HepG2 (cell line): Measurements from ENCODE around the gene S100A6. TPM values are rescaled to one million over a fixed set of nuclear protein-coding genes. Genes with fewer than 3 reads are reported as not detected.

ENCODE experiments used
- IKZF4 ChIP-seq: sonication (generic); formaldehyde crosslinking; IDR thresholded peaks from 2 replicates; pipeline ENCODE4 v1.5.1; 2020; ENCODE audit warnings: borderline replicate concordance, mild to moderate bottlenecking, low read depth, missing genetic modification reagents; ENCODE audit errors: not compliant biosample characterization
- MEF2D ChIP-seq: sonication (generic); formaldehyde crosslinking; IDR thresholded peaks from 2 replicates; pipeline ENCODE4 v1.5.1; 2020; ENCODE audit warnings: mild to moderate bottlenecking, missing genetic modification reagents
- TBL1XR1 ChIP-seq: fragments of 150-350 bp; IDR thresholded peaks from 2 replicates; pipeline ENCODE4 v1.6.1; 2014; ENCODE audit warnings: borderline replicate concordance, low read length; ENCODE audit not compliant: partially characterized antibody
- ZFY ChIP-seq: sonication (generic); formaldehyde crosslinking; IDR thresholded peaks from 2 replicates; pipeline ENCODE4 v1.4.0; 2020; ENCODE audit warnings: missing genetic modification reagents
- ZMAT3 ChIP-seq: sonication (generic); formaldehyde crosslinking; conservative IDR thresholded peaks from 2 replicates; pipeline ENCODE4 v1.7.0; 2021; ENCODE audit warnings: missing genetic modification reagents
- ZNF34 ChIP-seq: sonication (generic); formaldehyde crosslinking; IDR thresholded peaks from 2 replicates; pipeline ENCODE4 v1.4.0; 2020; ENCODE audit warnings: mild to moderate bottlenecking, missing genetic modification reagents, borderline replicate concordance
- polyA plus RNA-seq, 8 experiments: library from polyadenylated mRNA; depleted of rRNA in 3 of 8; stranded (reverse) in 7 of 8; unstranded in 1 of 8; fragments of >200 nt; fragmentation: Illumina TruSeq in 4 of 8; extraction: Trizol in 4 of 8; gene quantifications; 2 replicates each; pipeline versions ENCODE4 v1.2.1 to v1.2.3, GENCODE V29; 2011 to 2016; ENCODE audit warnings: low read depth in 4 of 8, missing spikeins in 1 of 8, mixed read lengths in 1 of 8; ENCODE audit not compliant: insufficient read depth in 1 of 8
- total RNA-seq, 5 experiments: library from RNA; depleted of rRNA; stranded (reverse); fragments of >200 nt; fragmentation: Illumina TruSeq; extraction: Trizol; gene quantifications; 2 replicates each; pipeline ENCODE4 v1.2.3, GENCODE V29; 2016; ENCODE audit warnings: low read depth in 1 of 5
- TF ChIP-seq, protein P1 (sequence below): IDR thresholded peaks from 2 replicates; pipeline ENCODE4 v1.6.1; 2012; ENCODE audit warnings: low read length, improper control_type of control experiment
- TF ChIP-seq, protein P2 (sequence below): sonication (generic); formaldehyde crosslinking; IDR thresholded peaks from 2 replicates; pipeline ENCODE4 v1.5.1; 2020; ENCODE audit warnings: missing genetic modification reagents, mild to moderate bottlenecking, borderline replicate concordance
- TF ChIP-seq, protein P3 (sequence below): sonication (generic); formaldehyde crosslinking; IDR thresholded peaks from 2 replicates; pipeline ENCODE4 v1.5.1; 2020; ENCODE audit warnings: missing genetic modification reagents, mild to moderate bottlenecking, borderline replicate concordance
- TF ChIP-seq, protein P4 (sequence below): IDR thresholded peaks from 2 replicates; pipeline ENCODE4 v1.6.1; 2016; ENCODE audit warnings: mild to moderate bottlenecking, missing biosample characterization, missing genetic modification reagents
- TF ChIP-seq, protein P5 (sequence below): IDR thresholded peaks from 2 replicates; pipeline ENCODE4 v1.4.0; 2020; ENCODE audit warnings: mild to moderate bottlenecking, missing genetic modification reagents

S100A6 gene
- total and polyA plus RNA-seq, 2 of the 13 experiments (the other 11 are each of a cell fraction or from before 2014, with no cell fraction given) = 72.9 to 85.0 TPM

DNA sequence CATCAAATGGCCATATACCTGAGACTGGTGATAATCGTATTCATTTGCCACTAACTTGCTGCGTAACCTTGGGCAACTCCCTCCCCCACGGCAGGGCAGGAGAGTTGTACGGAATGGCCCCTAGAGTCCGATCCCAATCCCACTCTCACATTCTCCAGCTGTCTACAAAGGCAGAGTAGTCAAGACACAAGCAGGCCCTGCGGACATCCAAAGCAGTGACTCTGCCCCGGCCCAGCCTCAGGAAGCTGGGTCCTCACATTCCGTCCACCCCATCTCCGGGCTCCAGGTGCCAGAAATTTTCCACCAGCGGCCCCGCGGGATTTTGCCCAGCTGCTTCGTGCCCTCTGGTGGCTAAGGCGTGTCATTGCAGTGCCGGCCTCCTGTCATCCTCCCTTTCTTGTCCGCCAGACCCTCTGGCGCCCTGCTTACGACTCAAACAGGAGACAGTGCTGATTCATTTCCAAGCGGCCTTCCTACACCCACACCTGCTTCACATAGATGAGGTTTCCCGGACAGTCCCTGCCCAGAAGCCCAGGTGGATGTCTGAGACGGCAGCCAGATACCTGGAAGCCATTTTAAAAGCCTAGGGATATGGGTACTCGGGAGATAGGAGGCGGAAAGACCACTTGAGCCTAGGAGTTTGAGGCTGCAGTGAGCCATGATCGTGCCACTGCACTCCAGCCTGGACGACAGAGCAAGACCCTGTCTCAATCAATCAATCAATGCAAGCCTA, 32.7 kb upstream of the S100A6 start (continued):
- TF ChIP-seq, protein P1, sequence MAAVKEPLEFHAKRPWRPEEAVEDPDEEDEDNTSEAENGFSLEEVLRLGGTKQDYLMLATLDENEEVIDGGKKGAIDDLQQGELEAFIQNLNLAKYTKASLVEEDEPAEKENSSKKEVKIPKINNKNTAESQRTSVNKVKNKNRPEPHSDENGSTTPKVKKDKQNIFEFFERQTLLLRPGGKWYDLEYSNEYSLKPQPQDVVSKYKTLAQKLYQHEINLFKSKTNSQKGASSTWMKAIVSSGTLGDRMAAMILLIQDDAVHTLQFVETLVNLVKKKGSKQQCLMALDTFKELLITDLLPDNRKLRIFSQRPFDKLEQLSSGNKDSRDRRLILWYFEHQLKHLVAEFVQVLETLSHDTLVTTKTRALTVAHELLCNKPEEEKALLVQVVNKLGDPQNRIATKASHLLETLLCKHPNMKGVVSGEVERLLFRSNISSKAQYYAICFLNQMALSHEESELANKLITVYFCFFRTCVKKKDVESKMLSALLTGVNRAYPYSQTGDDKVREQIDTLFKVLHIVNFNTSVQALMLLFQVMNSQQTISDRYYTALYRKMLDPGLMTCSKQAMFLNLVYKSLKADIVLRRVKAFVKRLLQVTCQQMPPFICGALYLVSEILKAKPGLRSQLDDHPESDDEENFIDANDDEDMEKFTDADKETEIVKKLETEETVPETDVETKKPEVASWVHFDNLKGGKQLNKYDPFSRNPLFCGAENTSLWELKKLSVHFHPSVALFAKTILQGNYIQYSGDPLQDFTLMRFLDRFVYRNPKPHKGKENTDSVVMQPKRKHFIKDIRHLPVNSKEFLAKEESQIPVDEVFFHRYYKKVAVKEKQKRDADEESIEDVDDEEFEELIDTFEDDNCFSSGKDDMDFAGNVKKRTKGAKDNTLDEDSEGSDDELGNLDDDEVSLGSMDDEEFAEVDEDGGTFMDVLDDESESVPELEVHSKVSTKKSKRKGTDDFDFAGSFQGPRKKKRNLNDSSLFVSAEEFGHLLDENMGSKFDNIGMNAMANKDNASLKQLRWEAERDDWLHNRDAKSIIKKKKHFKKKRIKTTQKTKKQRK = no peak
- no peak for TF ChIP-seq IKZF4
- TF ChIP-seq ZFY = peak; percentile 48
- TF ChIP-seq, protein P2, sequence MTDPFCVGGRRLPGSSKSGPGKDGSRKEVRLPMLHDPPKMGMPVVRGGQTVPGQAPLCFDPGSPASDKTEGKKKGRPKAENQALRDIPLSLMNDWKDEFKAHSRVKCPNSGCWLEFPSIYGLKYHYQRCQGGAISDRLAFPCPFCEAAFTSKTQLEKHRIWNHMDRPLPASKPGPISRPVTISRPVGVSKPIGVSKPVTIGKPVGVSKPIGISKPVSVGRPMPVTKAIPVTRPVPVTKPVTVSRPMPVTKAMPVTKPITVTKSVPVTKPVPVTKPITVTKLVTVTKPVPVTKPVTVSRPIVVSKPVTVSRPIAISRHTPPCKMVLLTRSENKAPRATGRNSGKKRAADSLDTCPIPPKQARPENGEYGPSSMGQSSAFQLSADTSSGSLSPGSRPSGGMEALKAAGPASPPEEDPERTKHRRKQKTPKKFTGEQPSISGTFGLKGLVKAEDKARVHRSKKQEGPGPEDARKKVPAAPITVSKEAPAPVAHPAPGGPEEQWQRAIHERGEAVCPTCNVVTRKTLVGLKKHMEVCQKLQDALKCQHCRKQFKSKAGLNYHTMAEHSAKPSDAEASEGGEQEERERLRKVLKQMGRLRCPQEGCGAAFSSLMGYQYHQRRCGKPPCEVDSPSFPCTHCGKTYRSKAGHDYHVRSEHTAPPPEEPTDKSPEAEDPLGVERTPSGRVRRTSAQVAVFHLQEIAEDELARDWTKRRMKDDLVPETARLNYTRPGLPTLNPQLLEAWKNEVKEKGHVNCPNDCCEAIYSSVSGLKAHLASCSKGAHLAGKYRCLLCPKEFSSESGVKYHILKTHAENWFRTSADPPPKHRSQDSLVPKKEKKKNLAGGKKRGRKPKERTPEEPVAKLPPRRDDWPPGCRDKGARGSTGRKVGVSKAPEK (CRISPR knock-in tag) = no peak
- no peak for TF ChIP-seq ZNF34 (CRISPR knock-in tag)
- no peak for TF ChIP-seq ZMAT3 (CRISPR knock-in tag)
- TF ChIP-seq, protein P3, sequence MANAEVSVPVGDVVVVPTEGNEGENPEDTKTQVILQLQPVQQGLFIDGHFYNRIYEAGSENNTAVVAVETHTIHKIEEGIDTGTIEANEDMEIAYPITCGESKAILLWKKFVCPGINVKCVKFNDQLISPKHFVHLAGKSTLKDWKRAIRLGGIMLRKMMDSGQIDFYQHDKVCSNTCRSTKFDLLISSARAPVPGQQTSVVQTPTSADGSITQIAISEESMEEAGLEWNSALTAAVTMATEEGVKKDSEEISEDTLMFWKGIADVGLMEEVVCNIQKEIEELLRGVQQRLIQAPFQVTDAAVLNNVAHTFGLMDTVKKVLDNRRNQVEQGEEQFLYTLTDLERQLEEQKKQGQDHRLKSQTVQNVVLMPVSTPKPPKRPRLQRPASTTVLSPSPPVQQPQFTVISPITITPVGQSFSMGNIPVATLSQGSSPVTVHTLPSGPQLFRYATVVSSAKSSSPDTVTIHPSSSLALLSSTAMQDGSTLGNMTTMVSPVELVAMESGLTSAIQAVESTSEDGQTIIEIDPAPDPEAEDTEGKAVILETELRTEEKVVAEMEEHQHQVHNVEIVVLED (CRISPR knock-in tag) = peak; percentile 37; the same call in 1 of the 2 replicates
- TF ChIP-seq MEF2D (CRISPR knock-in tag) = no peak
- TF ChIP-seq, protein P4, sequence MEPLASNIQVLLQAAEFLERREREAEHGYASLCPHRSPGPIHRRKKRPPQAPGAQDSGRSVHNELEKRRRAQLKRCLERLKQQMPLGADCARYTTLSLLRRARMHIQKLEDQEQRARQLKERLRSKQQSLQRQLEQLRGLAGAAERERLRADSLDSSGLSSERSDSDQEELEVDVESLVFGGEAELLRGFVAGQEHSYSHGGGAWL (CRISPR knock-in tag) = peak; percentile 31; the same call in 1 of the 2 replicates
- TF ChIP-seq, protein P5, sequence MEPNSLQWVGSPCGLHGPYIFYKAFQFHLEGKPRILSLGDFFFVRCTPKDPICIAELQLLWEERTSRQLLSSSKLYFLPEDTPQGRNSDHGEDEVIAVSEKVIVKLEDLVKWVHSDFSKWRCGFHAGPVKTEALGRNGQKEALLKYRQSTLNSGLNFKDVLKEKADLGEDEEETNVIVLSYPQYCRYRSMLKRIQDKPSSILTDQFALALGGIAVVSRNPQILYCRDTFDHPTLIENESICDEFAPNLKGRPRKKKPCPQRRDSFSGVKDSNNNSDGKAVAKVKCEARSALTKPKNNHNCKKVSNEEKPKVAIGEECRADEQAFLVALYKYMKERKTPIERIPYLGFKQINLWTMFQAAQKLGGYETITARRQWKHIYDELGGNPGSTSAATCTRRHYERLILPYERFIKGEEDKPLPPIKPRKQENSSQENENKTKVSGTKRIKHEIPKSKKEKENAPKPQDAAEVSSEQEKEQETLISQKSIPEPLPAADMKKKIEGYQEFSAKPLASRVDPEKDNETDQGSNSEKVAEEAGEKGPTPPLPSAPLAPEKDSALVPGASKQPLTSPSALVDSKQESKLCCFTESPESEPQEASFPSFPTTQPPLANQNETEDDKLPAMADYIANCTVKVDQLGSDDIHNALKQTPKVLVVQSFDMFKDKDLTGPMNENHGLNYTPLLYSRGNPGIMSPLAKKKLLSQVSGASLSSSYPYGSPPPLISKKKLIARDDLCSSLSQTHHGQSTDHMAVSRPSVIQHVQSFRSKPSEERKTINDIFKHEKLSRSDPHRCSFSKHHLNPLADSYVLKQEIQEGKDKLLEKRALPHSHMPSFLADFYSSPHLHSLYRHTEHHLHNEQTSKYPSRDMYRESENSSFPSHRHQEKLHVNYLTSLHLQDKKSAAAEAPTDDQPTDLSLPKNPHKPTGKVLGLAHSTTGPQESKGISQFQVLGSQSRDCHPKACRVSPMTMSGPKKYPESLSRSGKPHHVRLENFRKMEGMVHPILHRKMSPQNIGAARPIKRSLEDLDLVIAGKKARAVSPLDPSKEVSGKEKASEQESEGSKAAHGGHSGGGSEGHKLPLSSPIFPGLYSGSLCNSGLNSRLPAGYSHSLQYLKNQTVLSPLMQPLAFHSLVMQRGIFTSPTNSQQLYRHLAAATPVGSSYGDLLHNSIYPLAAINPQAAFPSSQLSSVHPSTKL = peak; percentile 65
- no peak for TF ChIP-seq TBL1XR1
